ENCODE results near the gene UVRAG.

UVRAG gene

DNA sequence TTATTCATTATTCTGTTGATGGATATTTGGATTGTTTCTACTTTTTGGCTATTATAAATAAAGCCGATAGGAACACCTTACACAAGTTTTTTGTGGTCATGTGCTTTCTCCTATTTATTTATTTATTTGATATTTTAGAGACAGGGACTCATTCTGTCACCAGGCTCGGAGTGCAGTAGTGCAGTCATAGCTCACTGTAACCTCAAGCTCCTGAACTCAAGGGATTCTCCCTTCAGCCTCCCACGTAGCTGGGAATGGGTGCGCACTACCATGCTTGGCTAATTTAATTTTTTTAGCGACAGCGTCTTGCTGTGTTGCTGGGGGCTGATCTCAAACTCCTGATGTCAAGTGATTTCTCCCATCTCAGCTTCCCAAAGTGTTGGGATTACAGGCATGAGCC is 135.1 kb downstream of the UVRAG start:
- H3K79me2 ChIP-seq (ENCODE audit: low read length): peaks cover 77% of the 10 kb centered on the region
- H3K27ac ChIP-seq (ENCODE audit: low read length): no peak overlapping the region
- H3K27me3 ChIP-seq (ENCODE audit: low read depth, low read length): no peaks in the 10 kb centered on the region
- H3K4me2 ChIP-seq (ENCODE audit: low read length): no peak overlapping the region
- H4K20me1 ChIP-seq (ENCODE audit: insufficient read depth, low read length): peaks cover 67% of the 10 kb centered on the region
- H3K4me3 ChIP-seq (ENCODE audit: low read length): no peak overlapping the region
- no peak for TF ChIP-seq EZH2phosphoT487 (IDR thresholded peaks at IDR 0.05; ENCODE audit: low read depth)
- TF ChIP-seq, protein P1, sequence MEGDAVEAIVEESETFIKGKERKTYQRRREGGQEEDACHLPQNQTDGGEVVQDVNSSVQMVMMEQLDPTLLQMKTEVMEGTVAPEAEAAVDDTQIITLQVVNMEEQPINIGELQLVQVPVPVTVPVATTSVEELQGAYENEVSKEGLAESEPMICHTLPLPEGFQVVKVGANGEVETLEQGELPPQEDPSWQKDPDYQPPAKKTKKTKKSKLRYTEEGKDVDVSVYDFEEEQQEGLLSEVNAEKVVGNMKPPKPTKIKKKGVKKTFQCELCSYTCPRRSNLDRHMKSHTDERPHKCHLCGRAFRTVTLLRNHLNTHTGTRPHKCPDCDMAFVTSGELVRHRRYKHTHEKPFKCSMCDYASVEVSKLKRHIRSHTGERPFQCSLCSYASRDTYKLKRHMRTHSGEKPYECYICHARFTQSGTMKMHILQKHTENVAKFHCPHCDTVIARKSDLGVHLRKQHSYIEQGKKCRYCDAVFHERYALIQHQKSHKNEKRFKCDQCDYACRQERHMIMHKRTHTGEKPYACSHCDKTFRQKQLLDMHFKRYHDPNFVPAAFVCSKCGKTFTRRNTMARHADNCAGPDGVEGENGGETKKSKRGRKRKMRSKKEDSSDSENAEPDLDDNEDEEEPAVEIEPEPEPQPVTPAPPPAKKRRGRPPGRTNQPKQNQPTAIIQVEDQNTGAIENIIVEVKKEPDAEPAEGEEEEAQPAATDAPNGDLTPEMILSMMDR (IDR thresholded peaks at IDR 0.05; ENCODE audit: low read depth, low read length): no peak
- H3K4me1 ChIP-seq (ENCODE audit: low read length): peaks cover 31% of the 10 kb centered on the region
- H3K9ac ChIP-seq (ENCODE audit: low read length): no peak overlapping the region
- no peaks in the 10 kb centered on the region for H3K9me3 ChIP-seq (ENCODE audit: insufficient read depth, low read length)
- H2AFZ ChIP-seq (ENCODE audit: low read depth, low read length): no peak overlapping the region
- no peaks in the 10 kb centered on the region for H3K36me3 ChIP-seq (replicated peaks; ENCODE audit: low read depth, low read length)

DNA sequence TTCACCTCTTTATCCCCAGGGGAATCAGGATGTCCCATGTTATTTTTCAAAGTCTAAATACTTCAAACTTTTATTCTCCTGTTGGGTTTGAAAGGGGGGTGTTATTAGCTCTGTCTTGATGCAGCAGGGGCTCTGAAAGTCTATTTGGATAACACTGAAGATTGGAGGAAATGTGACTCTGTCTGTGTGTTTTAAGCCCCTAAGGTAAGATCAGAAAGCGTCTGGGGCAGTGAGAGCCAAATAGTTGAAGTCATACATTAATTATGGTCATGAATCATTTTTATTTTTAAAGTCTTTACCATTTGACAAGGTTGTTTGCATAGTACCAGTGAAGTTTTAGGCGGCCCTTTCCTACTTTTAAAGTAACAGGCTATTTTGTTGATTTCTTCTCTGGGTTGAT is 139.0 kb downstream of the UVRAG start:
- Histone ChIP-seq H3K4me3 (ENCODE audit: low read length) (no peak overlapping the region), H3K9ac (ENCODE audit: low read length) (no peak overlapping the region), H3K79me2 (ENCODE audit: low read length) (peaks cover 62% of the 10 kb centered on the region), H3K27ac (ENCODE audit: low read length) (no peak overlapping the region), H3K36me3 (replicated peaks; ENCODE audit: low read depth, low read length) (no peaks in the 10 kb centered on the region), H3K27me3 (ENCODE audit: low read depth, low read length) (no peaks in the 10 kb centered on the region), H3K4me2 (ENCODE audit: low read length) (no peak overlapping the region), H3K9me3 (ENCODE audit: insufficient read depth, low read length) (no peaks in the 10 kb centered on the region), H3K4me1 (ENCODE audit: low read length) (peaks cover 10% of the 10 kb centered on the region), H2AFZ (ENCODE audit: low read depth, low read length) (no peak overlapping the region), H4K20me1 (ENCODE audit: insufficient read depth, low read length) (peaks cover 47% of the 10 kb centered on the region; the same call in 1 of the 2 replicates)
- TF ChIP-seq, protein P1 (IDR thresholded peaks at IDR 0.05; ENCODE audit: low read depth, low read length): no peak
- TF ChIP-seq EZH2phosphoT487 (IDR thresholded peaks at IDR 0.05; ENCODE audit: low read depth): no peak

DNA sequence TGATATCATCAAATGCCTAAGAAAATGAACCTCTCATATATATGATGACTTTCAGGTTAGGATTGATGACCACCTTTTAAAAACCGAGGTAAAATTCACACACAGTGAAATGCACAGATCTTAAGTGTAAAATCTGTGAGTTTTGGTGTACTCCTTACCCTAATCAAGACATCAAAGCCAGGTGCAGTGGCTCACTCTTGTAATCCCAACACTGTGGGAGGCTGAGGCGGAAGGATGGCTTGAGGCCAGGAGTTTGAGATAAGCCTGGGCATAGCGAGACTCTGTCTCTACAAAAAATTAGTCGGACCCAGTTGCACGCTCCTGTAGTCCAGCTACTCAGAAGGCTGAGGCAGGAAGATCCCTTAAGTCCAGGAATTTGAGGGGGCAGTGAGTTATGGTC is 140.4 kb downstream of the UVRAG start:
- no peak overlapping the region for H3K4me2 ChIP-seq (ENCODE audit: low read length)
- no peaks in the 10 kb centered on the region for H3K27me3 ChIP-seq (ENCODE audit: low read depth, low read length)
- peaks cover 51% of the 10 kb centered on the region for H3K79me2 ChIP-seq (ENCODE audit: low read length)
- no peak overlapping the region for H3K9ac ChIP-seq (ENCODE audit: low read length)
- H3K4me3 ChIP-seq (ENCODE audit: low read length): no peak overlapping the region
- no peaks in the 10 kb centered on the region for H3K36me3 ChIP-seq (replicated peaks; ENCODE audit: low read depth, low read length)
- no peak overlapping the region for H2AFZ ChIP-seq (ENCODE audit: low read depth, low read length)
- H4K20me1 ChIP-seq (ENCODE audit: insufficient read depth, low read length): peaks cover 40% of the 10 kb centered on the region; the same call in 1 of the 2 replicates
- no peak overlapping the region for H3K27ac ChIP-seq (ENCODE audit: low read length)
- no peaks in the 10 kb centered on the region for H3K9me3 ChIP-seq (ENCODE audit: insufficient read depth, low read length)
- peaks cover 6% of the 10 kb centered on the region for H3K4me1 ChIP-seq (ENCODE audit: low read length)
- TF ChIP-seq, protein P1 (IDR thresholded peaks at IDR 0.05; ENCODE audit: low read depth, low read length): no peak

DNA sequence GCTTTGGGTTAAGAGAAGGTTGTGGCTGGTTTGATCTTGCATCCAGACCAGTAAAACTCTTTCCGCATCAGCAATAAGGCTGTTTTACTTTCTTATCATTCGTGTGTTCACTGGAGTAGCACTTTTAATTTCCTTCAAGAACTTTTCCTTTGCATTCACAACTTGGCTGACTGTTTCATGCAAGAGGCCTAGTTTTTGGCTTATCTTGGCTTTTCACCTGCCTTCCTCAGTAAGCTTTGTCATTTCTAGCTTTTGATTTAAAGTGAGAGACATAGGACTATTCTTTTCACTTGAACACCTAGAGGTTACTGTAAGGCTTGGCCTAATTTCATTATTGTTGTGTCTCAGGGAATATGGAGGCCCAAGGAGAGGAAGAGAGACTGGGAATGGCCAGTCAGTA is 144.5 kb downstream of the UVRAG start:
- Histone ChIP-seq H2AFZ (ENCODE audit: low read depth, low read length) (no peak overlapping the region), H3K9me3 (ENCODE audit: insufficient read depth, low read length) (no peaks in the 10 kb centered on the region), H3K4me1 (ENCODE audit: low read length) (no peaks in the 10 kb centered on the region), H4K20me1 (ENCODE audit: insufficient read depth, low read length) (peaks cover 24% of the 10 kb centered on the region; the same call in 1 of the 2 replicates), H3K36me3 (replicated peaks; ENCODE audit: low read depth, low read length) (peaks cover 6% of the 10 kb centered on the region), H3K27me3 (ENCODE audit: low read depth, low read length) (no peaks in the 10 kb centered on the region), H3K4me2 (ENCODE audit: low read length) (no peak overlapping the region), H3K79me2 (ENCODE audit: low read length) (peaks cover 29% of the 10 kb centered on the region), H3K4me3 (ENCODE audit: low read length) (no peak overlapping the region), H3K27ac (ENCODE audit: low read length) (no peak overlapping the region), H3K9ac (ENCODE audit: low read length) (no peak overlapping the region)
- no peak for TF ChIP-seq EZH2phosphoT487 (IDR thresholded peaks at IDR 0.05; ENCODE audit: low read depth)
- TF ChIP-seq, protein P1 (IDR thresholded peaks at IDR 0.05; ENCODE audit: low read depth, low read length): no peak

Data from OCI-LY3 (cell line).